IPS-20b (cell line): ENCODE measurements around the gene TBX20.

Experiments used
- H3K27ac ChIP-seq: one replicate; pipeline ENCODE4 v1.5.1; 2013; ENCODE audit warnings: low read length
- H3K27me3 ChIP-seq: 2 replicates; pipeline ENCODE4 v1.6.1; 2013; ENCODE audit warnings: mild to moderate bottlenecking, low read length, inconsistent platforms; ENCODE audit not compliant: insufficient read depth
- H3K36me3 ChIP-seq: 2 replicates; pipeline ENCODE4 v1.6.1; 2013; ENCODE audit warnings: low read depth, mild to moderate bottlenecking, inconsistent platforms, low read length, moderate library complexity; ENCODE audit not compliant: insufficient read depth
- H3K4me1 ChIP-seq: 2 replicates; pipeline ENCODE4 v1.6.1; 2013; ENCODE audit warnings: mild to moderate bottlenecking, control low read depth, inconsistent platforms, low read length, moderate library complexity; ENCODE audit not compliant: insufficient read depth
- H3K4me3 ChIP-seq: 2 replicates; pipeline ENCODE4 v1.5.1; 2013; ENCODE audit warnings: mild to moderate bottlenecking, low read length, inconsistent platforms
- H3K9ac ChIP-seq: 2 replicates; pipeline ENCODE4 v1.6.1; 2013; ENCODE audit warnings: low read depth, mild to moderate bottlenecking, inconsistent platforms, low read length, moderate library complexity
- H3K9me3 ChIP-seq: 2 replicates; pipeline ENCODE4 v1.6.1; 2013; ENCODE audit warnings: mild to moderate bottlenecking, low read depth, low read length, inconsistent platforms; ENCODE audit not compliant: insufficient read depth

The TBX20 gene

GRCh38 chr7:35254496-35255442 is 869 bp upstream of the TBX20 start:
- Histone ChIP-seq H3K36me3 (no peaks in the 10 kb centered on the region), H3K9ac (no peak overlapping the region), H3K27ac (no peak overlapping the region), H3K9me3 (no peaks in the 10 kb centered on the region), H3K4me3 (peak overlapping the region; percentile 66; the same call in 1 of the 2 replicates), H3K4me1 (peaks cover 15% of the 10 kb centered on the region; the same call in 1 of the 2 replicates), H3K27me3 (peaks cover 100% of the 10 kb centered on the region)

GRCh38 chr7:35253460-35253709 is 515 bp downstream of the TBX20 start:
- Histone ChIP-seq H3K36me3 (no peaks in the 10 kb centered on the region), H3K27ac (no peak overlapping the region), H3K4me3 (peak overlapping the region; percentile 66; the same call in 1 of the 2 replicates), H3K27me3 (peaks cover 100% of the 10 kb centered on the region), H3K9me3 (no peaks in the 10 kb centered on the region), H3K9ac (no peak overlapping the region), H3K4me1 (peaks cover 7% of the 10 kb centered on the region; the same call in 1 of the 2 replicates)

GRCh38 chr7:35252612-35253459 is 1.1 kb downstream of the TBX20 start:
- Histone ChIP-seq H3K9me3 (no peaks in the 10 kb centered on the region), H3K4me3 (peak overlapping the region; percentile 66; the same call in 1 of the 2 replicates), H3K4me1 (peaks cover 10% of the 10 kb centered on the region; the same call in 1 of the 2 replicates), H3K36me3 (no peaks in the 10 kb centered on the region), H3K27me3 (peaks cover 100% of the 10 kb centered on the region), H3K27ac (no peak overlapping the region), H3K9ac (no peak overlapping the region)

- Histone ChIP-seq H3K27ac (no peak overlapping the region), H3K4me3 (no peak overlapping the region), H3K9ac (no peak overlapping the region), H3K4me1 (peaks cover 6% of the 10 kb centered on the region; the same call in 1 of the 2 replicates), H3K9me3 (no peaks in the 10 kb centered on the region), H3K36me3 (no peaks in the 10 kb centered on the region), H3K27me3 (peaks cover 100% of the 10 kb centered on the region)
Measured at GRCh38 chr7:35251606-35252310, 2.1 kb downstream of the TBX20 start.

GRCh38 chr7:35250941-35251340 is 3.0 kb downstream of the TBX20 start:
- Histone ChIP-seq H3K4me3 (no peak overlapping the region), H3K36me3 (no peaks in the 10 kb centered on the region), H3K4me1 (peaks cover 4% of the 10 kb centered on the region; the same call in 1 of the 2 replicates), H3K9me3 (no peaks in the 10 kb centered on the region), H3K27ac (no peak overlapping the region), H3K9ac (no peak overlapping the region), H3K27me3 (peaks cover 100% of the 10 kb centered on the region)

GRCh38 chr7:35250452-35250851 is 3.4 kb downstream of the TBX20 start:
- Histone ChIP-seq H3K4me1 (peaks cover 4% of the 10 kb centered on the region; the same call in 1 of the 2 replicates), H3K9ac (no peak overlapping the region), H3K4me3 (no peak overlapping the region), H3K27ac (no peak overlapping the region), H3K27me3 (peaks cover 100% of the 10 kb centered on the region), H3K36me3 (no peaks in the 10 kb centered on the region), H3K9me3 (no peaks in the 10 kb centered on the region)

GRCh38 chr7:35249537-35249907 is 4.4 kb downstream of the TBX20 start:
- H3K36me3 ChIP-seq = no peaks in the 10 kb centered on the region
- peak overlapping the region; percentile 68 for H3K4me3 ChIP-seq
- H3K9ac ChIP-seq = no peak overlapping the region
- peaks cover 99% of the 10 kb centered on the region for H3K27me3 ChIP-seq
- no peak overlapping the region for H3K27ac ChIP-seq
- no peaks in the 10 kb centered on the region for H3K9me3 ChIP-seq
- peaks cover 4% of the 10 kb centered on the region; the same call in 1 of the 2 replicates for H3K4me1 ChIP-seq

- H3K9ac ChIP-seq = no peak overlapping the region
- H3K4me3 ChIP-seq = peak overlapping the region; percentile 68
- peaks cover 4% of the 10 kb centered on the region; the same call in 1 of the 2 replicates for H3K4me1 ChIP-seq
- H3K27ac ChIP-seq = no peak overlapping the region
- H3K27me3 ChIP-seq = peaks cover 96% of the 10 kb centered on the region
- no peaks in the 10 kb centered on the region for H3K36me3 ChIP-seq
- no peaks in the 10 kb centered on the region for H3K9me3 ChIP-seq
Measured at GRCh38 chr7:35248576-35249536, 5.0 kb downstream of the TBX20 start.

GRCh38 chr7:35246819-35247218 is 7.1 kb downstream of the TBX20 start:
- H3K4me3 ChIP-seq = no peak overlapping the region
- no peak overlapping the region for H3K27ac ChIP-seq
- H3K36me3 ChIP-seq = no peaks in the 10 kb centered on the region
- H3K9ac ChIP-seq = no peak overlapping the region
- H3K9me3 ChIP-seq = no peaks in the 10 kb centered on the region
- peaks cover 4% of the 10 kb centered on the region; the same call in 1 of the 2 replicates for H3K4me1 ChIP-seq
- peaks cover 75% of the 10 kb centered on the region for H3K27me3 ChIP-seq

- Histone ChIP-seq H3K9me3 (no peaks in the 10 kb centered on the region), H3K27ac (no peak overlapping the region), H3K27me3 (peaks cover 26% of the 10 kb centered on the region), H3K4me3 (no peak overlapping the region), H3K4me1 (no peaks in the 10 kb centered on the region), H3K36me3 (no peaks in the 10 kb centered on the region), H3K9ac (no peak overlapping the region)
Measured at GRCh38 chr7:35241884-35242283, 12.0 kb downstream of the TBX20 start.
